IMR-90 (cell line): Measurements from ENCODE around the gene TMEM72. TPM values are rescaled to one million over a fixed set of nuclear protein-coding genes. Genes with fewer than 3 reads are reported as not detected.

Source experiments
- ATAC-seq: fragments of 200-7000 bp; cut with Tn5 transposase; 2 replicates; pipeline ENCODE4 v1.9.1; 2020; ENCODE audit warnings: low read depth, mild to moderate bottlenecking, moderate library complexity
- BruUV-seq: library from RNA; stranded (reverse); fragments of 400-500 nt; replicated peaks from 2 replicates; lab custom pipeline; 2021; lab: Mats Ljungman, UMichigan
- CTCF ChIA-PET: fragments of 300-600 bp; formaldehyde crosslinking; extraction: SDS; loops from one replicate; lab custom pipeline; 2021; ENCODE audit warnings: antibody characterized with exemption; lab: Yijun Ruan, JAX
- POLR2A ChIA-PET: fragments of 300-600 bp; sonication (Branson Sonifier 250); formaldehyde crosslinking; loops from one replicate; lab custom pipeline; 2022; ENCODE audit warnings: antibody characterized with exemption; ENCODE audit not compliant: unreplicated experiment; lab: Charles Lee
- DNase-seq: peaks from one replicate; pipeline ENCODE4 v3.0.0; 2013
- H2AFZ ChIP-seq: replicated peaks from 2 replicates; pipeline ENCODE3; 2013; ENCODE audit warnings: low read length, mild to moderate bottlenecking; ENCODE audit not compliant: poor library complexity
- H2AK5ac ChIP-seq: 2 replicates; pipeline ENCODE4 v1.6.1; 2013; ENCODE audit warnings: low read depth, low read length, inconsistent platforms
- H2AK9ac ChIP-seq: replicated peaks from 2 replicates; pipeline ENCODE3; 2013; ENCODE audit warnings: mild to moderate bottlenecking, low read depth, low read length, moderate library complexity; ENCODE audit not compliant: poor library complexity
- H2BK120ac ChIP-seq: 2 replicates; pipeline ENCODE4 v1.6.1; 2013; ENCODE audit warnings: low read depth, low read length, inconsistent platforms
- H2BK15ac ChIP-seq: 3 replicates; pipeline ENCODE4 v1.6.1; 2013; ENCODE audit warnings: low read depth, low read length, inconsistent platforms
- H2BK20ac ChIP-seq: 2 replicates; pipeline ENCODE4 v1.6.1; 2013; ENCODE audit warnings: low read depth, mild to moderate bottlenecking, inconsistent platforms, low read length, moderate library complexity
- H2BK5ac ChIP-seq: 2 replicates; pipeline ENCODE4 v1.6.1; 2013; ENCODE audit warnings: mild to moderate bottlenecking, low read depth, low read length, inconsistent platforms; ENCODE audit not compliant: poor library complexity, severe bottlenecking
- H3K14ac ChIP-seq: replicated peaks from 2 replicates; pipeline ENCODE4 v1.6.1; 2013; ENCODE audit warnings: low read depth, low read length, inconsistent platforms
- H3K18ac ChIP-seq: 2 replicates; pipeline ENCODE4 v1.6.1; 2013; ENCODE audit warnings: low read depth, low read length, control low read depth
- H3K23ac ChIP-seq: 2 replicates; pipeline ENCODE4 v1.6.1; 2013; ENCODE audit warnings: low read depth, low read length, inconsistent platforms
- H3K27ac ChIP-seq: 2 replicates; pipeline ENCODE4 v1.5.1; 2013; ENCODE audit warnings: mild to moderate bottlenecking, control low read depth, low read length; ENCODE audit not compliant: insufficient read depth
- H3K27me3 ChIP-seq: 2 replicates; pipeline ENCODE4 v1.6.1; 2013; ENCODE audit warnings: low read length; ENCODE audit not compliant: control insufficient read depth, insufficient read depth
- H3K36me3 ChIP-seq: 2 replicates; pipeline ENCODE4 v1.6.1; 2013; ENCODE audit warnings: low read length, mixed read lengths; ENCODE audit not compliant: control insufficient read depth, insufficient read depth
- H3K4ac ChIP-seq: 2 replicates; pipeline ENCODE4 v1.6.1; 2013; ENCODE audit warnings: low read depth, low read length, inconsistent platforms
- H3K4me1 ChIP-seq: 2 replicates; pipeline ENCODE4 v1.6.1; 2013; ENCODE audit warnings: low read length, mixed read lengths; ENCODE audit not compliant: control insufficient read depth, insufficient read depth
- H3K4me2 ChIP-seq: 2 replicates; pipeline ENCODE4 v1.6.1; 2013; ENCODE audit warnings: low read depth, mild to moderate bottlenecking, control low read depth, low read length, moderate library complexity
- H3K4me3 ChIP-seq: 2 replicates; pipeline ENCODE4 v1.5.1; 2013; ENCODE audit warnings: low read depth, mild to moderate bottlenecking, control low read depth, low read length, moderate library complexity; ENCODE audit not compliant: insufficient read depth
- H3K56ac ChIP-seq: 2 replicates; pipeline ENCODE4 v1.6.1; 2013; ENCODE audit warnings: low read length, inconsistent platforms; ENCODE audit not compliant: insufficient read depth; ENCODE audit errors: extremely low read depth
- H3K79me1 ChIP-seq, 2 experiments: 2 replicates each; pipeline ENCODE4 v1.6.1; 2013; ENCODE audit warnings: low read length in 2 of 2, inconsistent platforms in 1 of 2, low read depth in 1 of 2
- H3K9ac ChIP-seq: 2 replicates; pipeline ENCODE4 v1.6.1; 2013; ENCODE audit warnings: low read depth, low read length, control low read depth
- H3K9me1 ChIP-seq: 2 replicates; pipeline ENCODE4 v1.6.1; 2013; ENCODE audit warnings: low read length, inconsistent platforms; ENCODE audit not compliant: insufficient read depth
- H3K9me3 ChIP-seq: 2 replicates; pipeline ENCODE4 v1.6.1; 2013; ENCODE audit warnings: low read length; ENCODE audit not compliant: control insufficient read depth, insufficient read depth
- H4K20me1 ChIP-seq: 2 replicates; pipeline ENCODE4 v1.6.1; 2013; ENCODE audit warnings: low read length, inconsistent platforms; ENCODE audit not compliant: insufficient read depth
- H4K5ac ChIP-seq: 2 replicates; pipeline ENCODE4 v1.6.1; 2013; ENCODE audit warnings: mild to moderate bottlenecking, low read depth, low read length, control low read depth
- H4K8ac ChIP-seq, 2 experiments: 2 replicates each; pipeline ENCODE4 v1.6.1; 2013; ENCODE audit warnings: low read depth in 2 of 2, low read length in 2 of 2, control low read depth in 1 of 2, inconsistent platforms in 1 of 2
- H4K91ac ChIP-seq: 2 replicates; pipeline ENCODE4 v1.6.1; 2013; ENCODE audit warnings: low read depth, low read length, inconsistent platforms; ENCODE audit not compliant: insufficient read depth
- BHLHE40 ChIP-seq: fragments of 150-350 bp; IDR thresholded peaks from 2 replicates; pipeline ENCODE4 v1.6.1; 2016; ENCODE audit warnings: mild to moderate bottlenecking, low read depth, low read length
- CEBPB ChIP-seq: IDR thresholded peaks from 2 replicates; pipeline ENCODE4 v1.6.1; 2012; ENCODE audit warnings: low read depth, low read length, improper control_type of control experiment
- CHD1 ChIP-seq: IDR thresholded peaks from 2 replicates; pipeline ENCODE4 v1.6.1; 2012; ENCODE audit warnings: low read depth, low read length, improper control_type of control experiment
- ELK1 ChIP-seq: fragments of 150-350 bp; IDR thresholded peaks from 2 replicates; pipeline ENCODE4 v1.6.1; 2016; ENCODE audit warnings: low read depth, mild to moderate bottlenecking, low read length, moderate library complexity, borderline replicate concordance
- FOS ChIP-seq: fragments of 150-350 bp; IDR thresholded peaks from 2 replicates; pipeline ENCODE4 v1.6.1; 2016; ENCODE audit warnings: low read depth, low read length
- MAFK ChIP-seq: IDR thresholded peaks from 2 replicates; pipeline ENCODE4 v1.6.1; 2012; ENCODE audit warnings: low read depth, low read length, improper control_type of control experiment
- MAZ ChIP-seq: IDR thresholded peaks from 2 replicates; pipeline ENCODE4 v1.6.1; 2012; ENCODE audit warnings: low read depth, mild to moderate bottlenecking, low read length, improper control_type of control experiment, moderate library complexity, borderline replicate concordance
- MXI1 ChIP-seq: IDR thresholded peaks from 2 replicates; pipeline ENCODE4 v1.6.1; 2012; ENCODE audit warnings: low read depth, mild to moderate bottlenecking, low read length, moderate library complexity, borderline replicate concordance
- NFE2L2 ChIP-seq: fragments of 150-350 bp; IDR thresholded peaks from 2 replicates; pipeline ENCODE4 v1.6.1; 2016; ENCODE audit warnings: low read depth, mild to moderate bottlenecking, low read length
- POLR2A ChIP-seq: IDR thresholded peaks from 2 replicates; pipeline ENCODE4 v1.6.1; 2012; ENCODE audit warnings: mild to moderate bottlenecking, low read depth, low read length
- RAD21 ChIP-seq: IDR thresholded peaks from 2 replicates; pipeline ENCODE4 v1.6.1; 2012; ENCODE audit warnings: low read length, improper control_type of control experiment
- RCOR1 ChIP-seq: IDR thresholded peaks from 2 replicates; pipeline ENCODE4 v1.6.1; 2012; ENCODE audit warnings: mild to moderate bottlenecking, low read length, improper control_type of control experiment; ENCODE audit not compliant: insufficient replicate concordance
- RFX5 ChIP-seq: IDR thresholded peaks from 2 replicates; pipeline ENCODE4 v1.8.0; 2012; ENCODE audit warnings: low read depth, mild to moderate bottlenecking, low read length, moderate library complexity
- SMC3 ChIP-seq: fragments of 150-350 bp; IDR thresholded peaks from 2 replicates; pipeline ENCODE4 v1.6.1; 2016; ENCODE audit warnings: low read depth, mild to moderate bottlenecking, antibody characterized with exemption, low read length, moderate library complexity
- WGBS, 2 experiments: methylation state at CpG; one replicate each; pipeline versions ENCODE4 v1.1.5 to v1.1.7; 2013; ENCODE audit warnings: missing lambda C conversion rate in 2 of 2; ENCODE audit not compliant: insufficient read length in 1 of 2; ENCODE audit errors: extremely low coverage in 2 of 2; 5-methylcytosine and 5-hydroxymethylcytosine counted together
- dilution Hi-C: fragments of 300-500 bp; cut with HindIII; formaldehyde crosslinking; loops from one replicate; pipeline ENCODE4 v1.14.3; 2018; ENCODE audit warnings: low sequenced_read_pairs; ENCODE audit not compliant: unreplicated experiment
- in situ Hi-C: fragments of 300-500 bp; cut with MboI; formaldehyde crosslinking; loops from 3 replicates; pipeline ENCODE4 v1.14.3; 2019; ENCODE audit warnings: low sequenced_read_pairs, inconsistent platforms, mixed read lengths
- intact Hi-C: fragments of 100-400 bp; cut with micrococcal nuclease; formaldehyde crosslinking; loops from 2 replicates; pipeline ENCODE4 v1.10.0; 2022
- polyA plus RNA-seq, 3 experiments: library from polyadenylated mRNA; depleted of rRNA; stranded (reverse); fragments of >200 nt; gene quantifications; 2 replicates each; pipeline ENCODE4 v1.2.3, GENCODE V29; 2012; ENCODE audit warnings: low replicate concordance in 1 of 3
- total RNA-seq: library from RNA; depleted of rRNA; stranded (reverse); fragments of >200 nt; gene quantifications from 2 replicates; pipeline ENCODE4 v1.2.3, GENCODE V29; 2012
- TF ChIP-seq, protein P1 (sequence below): fragments of 150-350 bp; IDR thresholded peaks from 2 replicates; pipeline ENCODE4 v1.6.1; 2017; ENCODE audit warnings: mild to moderate bottlenecking, antibody characterized with exemption, low read length, low read depth
- TF ChIP-seq, protein P2 (sequence below): conservative IDR thresholded peaks from 2 replicates; pipeline ENCODE4 v1.5.1; 2012; ENCODE audit warnings: mild to moderate bottlenecking, low read depth, low read length, improper control_type of control experiment

TMEM72 gene
- total and polyA plus RNA-seq, 2 of the 4 experiments (the other 2 are of a cell fraction), result not detected

DNA sequence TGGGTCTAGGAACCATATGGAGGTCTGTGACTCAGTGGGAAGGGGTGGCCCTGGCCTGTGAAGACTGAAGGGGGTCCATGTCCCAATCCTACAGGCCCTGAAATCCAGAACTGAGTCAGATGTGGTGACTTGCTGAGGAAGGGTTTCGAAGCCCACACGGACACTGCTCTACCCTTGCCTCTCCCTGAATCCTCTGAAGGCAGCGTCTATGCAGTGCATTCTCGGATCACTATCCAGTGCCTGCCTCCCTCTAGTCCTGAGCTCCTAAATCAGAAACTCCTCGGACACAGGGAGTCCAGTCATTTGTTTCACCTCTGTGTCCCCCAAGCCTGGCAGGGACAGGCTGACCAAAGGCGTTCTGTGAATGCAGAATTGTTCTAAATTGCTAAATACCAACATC lies 25.4 kb upstream of the TMEM72 start:
- no peak overlapping the region for H2BK120ac ChIP-seq
- no peak overlapping the region for H3K14ac ChIP-seq
- no peaks in the 10 kb centered on the region for H3K36me3 ChIP-seq
- H3K79me1 ChIP-seq, result no peaks in the 10 kb centered on the region
- ChIA-PET CTCF (no interaction called here), POLR2A (no interaction called here)
- H3K9ac ChIP-seq, result no peak overlapping the region
- no peak overlapping the region for H3K4ac ChIP-seq
- H3K23ac ChIP-seq, result no peak overlapping the region
- no peaks in the 10 kb centered on the region for H3K9me1 ChIP-seq
- no peak overlapping the region for H2BK5ac ChIP-seq
- intact Hi-C loops, result no loop called here
- no peak overlapping the region for H3K56ac ChIP-seq
- ATAC-seq (no peak), DNase-seq (no peak)
- no peaks in the 10 kb centered on the region for H3K4me1 ChIP-seq
- H3K27me3 ChIP-seq, result peaks cover 52% of the 10 kb centered on the region
- no peak overlapping the region for H4K91ac ChIP-seq
- no peak for TF ChIP-seq FOS
- TF ChIP-seq, protein P1, sequence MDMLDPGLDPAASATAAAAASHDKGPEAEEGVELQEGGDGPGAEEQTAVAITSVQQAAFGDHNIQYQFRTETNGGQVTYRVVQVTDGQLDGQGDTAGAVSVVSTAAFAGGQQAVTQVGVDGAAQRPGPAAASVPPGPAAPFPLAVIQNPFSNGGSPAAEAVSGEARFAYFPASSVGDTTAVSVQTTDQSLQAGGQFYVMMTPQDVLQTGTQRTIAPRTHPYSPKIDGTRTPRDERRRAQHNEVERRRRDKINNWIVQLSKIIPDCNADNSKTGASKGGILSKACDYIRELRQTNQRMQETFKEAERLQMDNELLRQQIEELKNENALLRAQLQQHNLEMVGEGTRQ, result no peak
- TF ChIP-seq CEBPB, result no peak
- no peak for TF ChIP-seq MXI1
- TF ChIP-seq RCOR1, result no peak
- TF ChIP-seq NFE2L2, result no peak
- no peak for TF ChIP-seq MAZ
- no peak for TF ChIP-seq POLR2A
- TF ChIP-seq BHLHE40, result no peak
- TF ChIP-seq RAD21, result no peak
- TF ChIP-seq MAFK, result no peak
- TF ChIP-seq RFX5, result no peak
- TF ChIP-seq, protein P2, sequence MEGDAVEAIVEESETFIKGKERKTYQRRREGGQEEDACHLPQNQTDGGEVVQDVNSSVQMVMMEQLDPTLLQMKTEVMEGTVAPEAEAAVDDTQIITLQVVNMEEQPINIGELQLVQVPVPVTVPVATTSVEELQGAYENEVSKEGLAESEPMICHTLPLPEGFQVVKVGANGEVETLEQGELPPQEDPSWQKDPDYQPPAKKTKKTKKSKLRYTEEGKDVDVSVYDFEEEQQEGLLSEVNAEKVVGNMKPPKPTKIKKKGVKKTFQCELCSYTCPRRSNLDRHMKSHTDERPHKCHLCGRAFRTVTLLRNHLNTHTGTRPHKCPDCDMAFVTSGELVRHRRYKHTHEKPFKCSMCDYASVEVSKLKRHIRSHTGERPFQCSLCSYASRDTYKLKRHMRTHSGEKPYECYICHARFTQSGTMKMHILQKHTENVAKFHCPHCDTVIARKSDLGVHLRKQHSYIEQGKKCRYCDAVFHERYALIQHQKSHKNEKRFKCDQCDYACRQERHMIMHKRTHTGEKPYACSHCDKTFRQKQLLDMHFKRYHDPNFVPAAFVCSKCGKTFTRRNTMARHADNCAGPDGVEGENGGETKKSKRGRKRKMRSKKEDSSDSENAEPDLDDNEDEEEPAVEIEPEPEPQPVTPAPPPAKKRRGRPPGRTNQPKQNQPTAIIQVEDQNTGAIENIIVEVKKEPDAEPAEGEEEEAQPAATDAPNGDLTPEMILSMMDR, result no peak
- no peak for TF ChIP-seq ELK1
- no peak for TF ChIP-seq CHD1
- TF ChIP-seq SMC3, result no peak
- H2BK15ac ChIP-seq, result no peak overlapping the region
- no peak overlapping the region for H2AK5ac ChIP-seq
- no peak overlapping the region for H3K4me2 ChIP-seq
- dilution Hi-C loops, result no loop called here
- no peak overlapping the region for H4K5ac ChIP-seq
- H3K9me3 ChIP-seq, result no peaks in the 10 kb centered on the region
- no peak overlapping the region for H3K27ac ChIP-seq
- WGBS, 2 experiments, result 79% methylated on average over 3 of the region's 6 CpGs; no CpG with 5 or more reads in 1 of the 2 experiments
- no peak overlapping the region for H2BK20ac ChIP-seq
- H2AK9ac ChIP-seq, result no peak overlapping the region
- no peak overlapping the region for H3K18ac ChIP-seq
- H4K8ac ChIP-seq, result no peak overlapping the region
- in situ Hi-C loops, result no loop called here
- no TSS peak for BruUV-seq
- H4K20me1 ChIP-seq, result no peaks in the 10 kb centered on the region
- H2AFZ ChIP-seq, result no peak overlapping the region
- no peak overlapping the region for H3K4me3 ChIP-seq
